RPMI7951 (cell line): ENCODE measurements around the gene GGT1. TPM values are rescaled to one million over a fixed set of nuclear protein-coding genes. Genes with fewer than 3 reads are reported as not detected.
"Not testable (repeated sequence)": the region's sequence is repeated elsewhere in the genome, so short reads cannot be mapped to it uniquely, and the experiment has no call there.

Source experiments
- DNase-seq: peaks from one replicate; pipeline ENCODE4 v3.0.0-alpha.2; 2012; ENCODE audit warnings: low read depth
- total RNA-seq: library from RNA; depleted of rRNA; stranded (reverse); fragments of >200 nt; shearing (Covaris generic); gene quantifications from 2 replicates; pipeline ENCODE4 v1.2.3, GENCODE V29; 2014

Gene GGT1
- total RNA-seq, 1 experiment from 2014 or later = under 0.01 TPM

DNA sequence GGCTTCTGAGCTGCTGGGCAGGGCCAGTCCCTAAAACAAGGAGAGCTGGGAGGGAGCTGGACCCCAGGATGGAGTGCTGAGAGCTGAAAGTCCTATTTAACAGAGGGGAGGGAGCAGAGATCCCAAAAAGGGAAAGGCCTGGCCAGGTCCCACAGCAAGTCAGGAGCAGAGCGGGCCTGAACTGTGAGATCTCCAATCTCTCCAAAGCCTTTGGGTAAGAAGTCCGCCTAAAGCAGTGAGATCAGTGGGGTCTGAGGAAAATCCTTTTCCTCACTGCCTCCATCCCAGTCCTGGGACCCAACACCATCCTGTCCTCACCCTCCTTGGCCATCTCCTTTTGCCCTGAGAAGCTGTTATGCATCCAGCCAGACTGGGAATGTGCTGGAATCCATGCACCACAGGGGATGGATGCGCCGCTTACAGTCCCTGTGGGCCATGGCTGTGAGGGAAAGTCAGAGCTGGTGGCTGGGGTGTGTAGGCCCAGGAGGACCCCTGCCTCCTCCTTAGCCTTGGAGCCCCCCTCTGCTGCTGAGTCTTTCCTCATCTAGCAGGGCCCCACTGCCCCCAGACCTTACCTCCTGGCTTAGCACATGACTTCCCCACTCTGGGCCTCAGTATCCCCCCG lies 18.7 kb upstream of the GGT1 start:
- DNase-seq = no peak

DNA sequence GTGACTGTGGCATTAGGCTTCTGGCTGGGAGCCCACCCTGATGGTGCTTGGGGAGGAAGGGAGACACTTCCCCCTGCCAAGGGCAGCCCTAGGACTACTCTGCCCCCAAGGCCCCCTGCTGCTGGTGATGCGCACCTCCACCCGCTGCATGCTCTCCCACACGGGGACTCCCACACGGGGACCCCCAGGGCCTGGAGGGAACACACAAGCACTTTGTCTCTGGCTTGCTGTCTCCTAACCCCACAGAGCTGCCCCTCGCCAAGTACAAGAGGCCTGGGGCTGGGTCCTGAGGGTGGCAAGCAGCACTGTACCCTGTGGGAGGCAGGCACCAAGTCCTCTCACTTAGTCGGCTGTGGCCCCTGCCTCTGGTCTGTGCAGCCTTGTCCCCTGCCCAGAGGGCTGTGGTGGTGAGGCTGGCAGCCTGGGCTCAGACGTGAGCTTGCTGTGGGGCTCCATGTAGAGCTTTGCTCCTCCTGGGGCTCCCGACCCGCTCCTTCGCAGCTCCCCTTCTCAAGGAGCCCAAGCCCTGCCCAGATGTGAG lies 18.1 kb upstream of the GGT1 start:
- no peak for DNase-seq

DNA sequence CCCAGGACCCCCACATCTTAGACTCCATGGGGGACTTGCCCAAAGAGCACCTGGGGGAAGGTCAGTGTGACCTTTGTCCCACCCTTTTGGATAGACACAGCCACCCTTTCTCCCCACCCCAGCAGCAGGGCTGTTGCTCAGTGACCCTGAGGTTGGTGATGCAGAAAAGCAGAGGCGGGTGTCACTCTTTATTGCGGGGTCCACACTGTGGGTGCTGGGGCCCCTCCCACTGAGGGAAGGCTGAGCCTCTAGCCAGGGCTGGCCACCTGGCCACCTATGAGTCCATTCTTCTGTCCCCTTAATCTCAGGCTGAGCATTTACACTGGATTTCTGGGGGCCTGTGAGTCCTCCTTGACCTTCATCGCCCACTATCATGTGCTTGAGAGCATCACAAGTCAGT lies 17.5 kb upstream of the GGT1 start:
- no peak for DNase-seq

DNA sequence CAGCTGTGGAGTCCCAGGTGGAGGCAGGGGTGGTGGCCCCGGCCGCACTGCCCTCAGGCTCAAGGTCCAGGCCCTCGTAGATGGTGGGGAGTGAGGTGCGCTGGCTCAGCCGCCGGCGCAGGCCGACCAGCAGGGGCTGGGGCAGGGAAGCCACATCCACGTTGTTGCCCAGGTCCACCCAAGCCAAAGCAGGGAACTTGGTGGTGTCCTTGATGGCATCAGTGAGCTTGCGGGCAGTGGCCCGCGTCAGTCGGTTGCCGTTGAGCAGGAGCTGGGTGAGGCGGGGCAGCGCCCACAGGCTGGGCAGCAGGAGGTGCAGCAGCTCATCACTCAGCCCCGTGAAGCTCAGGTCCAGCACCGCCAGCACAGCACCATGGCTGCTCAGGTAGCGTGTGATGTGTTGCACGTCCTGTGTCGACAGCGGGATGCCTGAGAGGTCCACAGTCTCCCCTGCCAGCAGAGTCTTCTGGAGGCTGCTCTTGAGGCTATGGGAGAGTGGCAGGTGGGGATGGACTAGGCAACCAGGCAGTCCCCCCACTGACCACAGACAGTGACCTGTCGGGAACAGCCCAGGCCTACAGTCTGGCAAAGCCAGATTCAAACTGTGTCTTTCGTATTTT lies 17.0 kb upstream of the GGT1 start:
- DNase-seq = no peak

DNA sequence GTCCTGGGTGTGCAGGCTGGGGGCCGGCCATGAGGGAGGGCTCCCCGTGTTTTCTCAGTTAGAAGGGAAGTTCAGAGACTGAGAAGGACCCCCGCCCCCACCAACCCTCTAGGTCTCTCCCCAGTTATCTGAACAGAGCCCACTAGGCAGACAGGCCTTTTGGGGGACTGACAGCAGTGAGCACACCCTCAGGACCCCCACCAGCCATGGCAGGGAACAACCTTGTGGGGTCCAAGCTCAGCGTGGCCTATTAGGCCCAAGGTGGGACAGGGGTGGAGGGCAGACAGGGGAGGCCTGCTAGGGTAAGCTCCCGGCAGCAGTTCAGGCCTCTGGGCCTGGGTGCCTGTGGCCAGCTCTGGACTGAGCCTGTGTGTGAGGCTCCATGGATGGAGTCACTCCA lies 15.7 kb upstream of the GGT1 start:
- DNase-seq = no peak

DNA sequence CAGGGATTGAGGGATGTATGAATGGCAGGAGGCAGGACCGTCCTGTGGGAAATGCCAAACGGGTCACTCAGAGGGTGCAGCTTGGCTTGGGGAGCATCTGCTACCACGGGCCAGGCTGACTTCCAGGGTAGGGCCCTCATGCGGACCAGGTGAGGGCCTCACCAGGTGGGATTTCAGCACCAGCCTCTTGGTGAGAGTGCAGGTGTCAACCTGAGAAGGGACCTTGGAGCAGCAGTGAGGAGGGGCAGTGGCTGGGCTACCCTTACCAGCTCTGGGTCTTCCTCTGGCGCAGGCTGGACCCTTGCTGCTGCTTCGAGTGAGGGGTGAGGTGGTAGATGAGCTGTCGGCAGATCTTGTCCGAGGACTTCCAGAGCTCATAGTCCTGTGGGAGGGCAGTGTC lies 15.0 kb upstream of the GGT1 start:
- DNase-seq = no peak

DNA sequence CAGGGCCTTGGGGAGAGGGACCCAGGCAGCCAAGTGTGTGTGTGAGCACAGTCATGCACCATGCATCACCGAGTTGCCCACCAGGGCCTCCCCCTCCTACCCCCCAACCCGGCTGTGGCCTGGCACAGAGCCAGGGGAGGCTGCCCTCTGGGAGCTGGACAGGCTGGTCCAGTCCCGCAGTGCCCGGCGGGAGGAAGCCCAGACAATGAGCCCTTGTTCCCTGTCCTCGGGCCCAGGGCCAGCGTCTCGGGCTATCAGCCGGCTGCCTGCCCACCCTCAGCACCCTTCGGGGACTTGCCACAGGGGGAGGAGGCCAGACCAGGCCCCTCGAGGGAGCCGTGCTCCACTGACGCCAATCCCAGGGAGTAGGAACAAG lies 14.6 kb upstream of the GGT1 start:
- peak; percentile 29 for DNase-seq

DNA sequence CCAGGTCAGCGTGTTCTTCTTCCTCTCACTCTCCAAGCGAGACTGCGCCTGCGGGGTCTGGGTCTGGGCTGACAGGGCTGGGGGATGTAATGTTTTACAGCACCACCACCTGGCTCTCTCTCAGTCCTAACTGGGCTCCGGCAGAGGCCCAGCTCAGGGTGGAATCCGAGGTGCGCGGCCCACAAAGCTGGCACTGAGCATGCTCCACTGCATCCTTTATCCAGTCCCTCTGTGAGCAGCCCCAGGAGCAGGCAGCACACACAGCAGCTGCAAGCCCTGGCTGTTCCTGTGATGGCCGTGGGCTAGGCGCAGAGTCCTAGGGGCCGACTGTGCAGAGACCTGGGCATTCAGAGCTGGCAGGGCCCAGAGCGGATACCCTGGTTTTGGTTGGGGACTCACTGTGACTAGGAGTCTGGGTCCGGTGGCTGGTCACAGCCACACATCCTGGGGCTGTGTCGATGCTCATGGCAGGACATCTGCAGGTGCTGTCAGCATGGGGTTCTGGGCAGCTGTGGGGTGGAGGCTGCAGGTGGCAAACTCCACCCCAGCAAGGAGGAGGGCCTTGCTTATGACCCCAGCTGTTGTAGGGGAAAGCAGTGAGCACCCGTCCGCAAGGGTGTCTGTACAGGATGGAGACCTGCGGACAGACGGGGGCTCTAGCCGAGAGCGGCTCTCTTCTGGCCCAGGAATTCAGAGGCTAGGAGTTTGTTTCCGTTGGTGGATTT lies 14.1 kb upstream of the GGT1 start:
- DNase-seq = no peak

DNA sequence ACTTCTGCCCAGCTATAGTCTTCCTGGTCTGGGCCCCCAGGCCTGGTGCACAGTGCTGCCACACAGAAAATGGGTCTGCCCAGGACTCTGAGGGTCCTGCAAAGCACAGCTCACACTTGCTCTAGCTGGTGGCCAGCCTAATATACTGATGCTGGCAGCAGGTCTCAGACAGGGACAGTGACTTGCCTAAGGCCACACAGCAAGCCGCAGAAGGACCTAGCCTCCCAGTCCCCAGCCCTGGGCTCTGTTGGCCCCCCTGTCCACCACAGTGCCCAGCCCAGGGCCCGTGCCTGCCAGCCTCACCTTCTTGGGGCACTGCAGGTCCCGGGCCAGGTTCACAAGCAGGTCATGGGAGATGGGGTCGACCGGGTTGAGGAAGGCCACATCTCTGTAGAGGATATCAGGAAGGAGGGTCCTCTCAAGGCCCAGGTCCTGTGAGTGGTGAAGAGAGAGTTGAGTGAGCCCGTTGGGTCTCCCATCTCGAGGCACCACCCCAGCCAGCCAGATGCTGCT lies 13.4 kb upstream of the GGT1 start:
- no peak for DNase-seq

DNA sequence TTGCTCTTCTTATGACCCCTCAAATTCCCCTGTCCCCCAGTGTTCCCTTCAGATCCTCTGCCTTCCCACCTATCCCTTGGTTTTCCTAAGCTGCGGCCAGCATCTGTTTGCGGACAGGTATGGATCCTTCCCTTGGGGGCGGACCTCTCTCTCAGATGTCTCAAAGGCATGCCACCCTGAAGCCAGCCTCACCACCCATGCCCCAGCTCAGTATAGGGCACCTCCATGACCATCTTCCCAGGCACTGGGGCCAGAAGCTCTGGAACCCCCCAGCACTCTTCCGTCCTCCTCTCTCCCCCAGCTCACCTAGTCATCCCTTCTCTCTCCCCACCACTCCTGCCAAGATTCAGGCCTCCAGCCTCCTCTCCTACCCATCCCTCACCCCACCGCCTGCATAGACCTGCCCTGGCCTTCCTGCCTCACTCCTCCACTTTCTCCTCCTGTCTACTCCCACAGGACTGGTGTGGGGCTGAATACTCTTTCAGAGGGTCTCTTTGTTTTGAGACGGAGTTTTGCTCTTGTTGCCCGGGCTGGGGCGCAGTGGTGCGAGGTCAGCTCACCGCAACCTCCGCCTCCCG lies 12.3 kb upstream of the GGT1 start:
- no peak for DNase-seq

DNA sequence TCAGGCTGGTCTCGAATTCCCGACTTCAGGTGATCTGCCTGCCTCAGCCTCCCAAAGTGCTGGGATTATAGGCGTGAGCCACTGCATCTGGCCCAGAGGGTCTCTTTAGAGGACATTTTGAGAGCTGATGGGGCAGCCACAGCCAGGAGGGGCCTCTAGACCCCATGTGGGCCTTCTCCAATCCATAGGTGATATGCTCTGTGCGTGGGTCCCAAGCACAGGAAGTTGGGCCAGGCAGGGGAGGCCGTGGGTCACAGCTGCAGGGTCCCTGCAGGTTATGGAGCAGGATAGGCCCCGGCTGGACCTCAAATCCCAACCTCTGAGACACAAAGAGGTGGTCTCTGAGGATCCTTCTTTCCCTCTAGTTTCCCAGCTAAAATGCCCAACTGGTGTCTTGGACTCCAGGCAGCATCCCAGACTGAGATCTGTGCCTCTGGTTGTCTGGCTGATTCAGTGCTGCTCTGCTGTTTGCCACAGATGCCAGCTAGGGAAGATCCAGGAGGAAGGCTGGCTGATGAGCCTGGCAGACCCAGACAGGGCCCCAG lies 11.6 kb upstream of the GGT1 start:
- no peak for DNase-seq

DNA sequence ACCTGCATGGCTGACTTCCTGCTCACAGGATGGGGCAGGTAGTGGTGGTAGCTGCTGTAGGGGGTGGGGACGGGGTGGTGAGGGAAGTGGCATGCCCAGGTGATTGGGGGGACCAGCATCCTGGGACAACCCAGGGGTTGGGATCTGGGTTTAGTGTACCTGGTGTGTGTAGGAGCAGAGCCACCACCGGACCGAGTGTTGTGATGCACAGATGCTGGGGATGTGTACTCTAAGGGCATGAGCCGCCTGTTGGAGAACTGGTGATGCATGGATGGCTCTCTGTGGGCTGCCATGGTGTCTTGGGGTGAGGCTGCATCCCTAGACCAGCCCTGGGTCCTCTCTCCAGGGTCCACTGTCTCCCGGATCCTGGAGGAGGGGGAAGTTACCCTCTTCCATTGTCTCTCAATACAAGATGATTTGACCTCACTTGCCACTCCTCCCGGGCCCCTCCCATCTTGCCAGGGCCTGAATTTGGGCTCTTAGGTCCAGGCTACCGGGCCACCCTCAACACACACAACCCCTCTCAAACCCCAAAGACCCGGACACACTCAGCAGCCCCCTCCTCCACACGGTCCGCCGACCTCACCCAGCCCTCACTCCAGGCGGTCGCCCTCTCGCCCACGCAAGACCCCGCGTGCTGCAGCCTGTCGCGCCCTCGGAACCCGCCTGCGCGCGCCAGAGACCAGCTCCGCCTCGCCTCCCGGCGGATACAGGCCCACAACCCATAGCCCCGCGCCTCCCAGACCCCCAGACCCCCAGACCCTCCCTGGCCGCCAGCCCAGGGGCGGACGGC lies 10.7 kb upstream of the GGT1 start:
- DNase-seq = no peak

DNA sequence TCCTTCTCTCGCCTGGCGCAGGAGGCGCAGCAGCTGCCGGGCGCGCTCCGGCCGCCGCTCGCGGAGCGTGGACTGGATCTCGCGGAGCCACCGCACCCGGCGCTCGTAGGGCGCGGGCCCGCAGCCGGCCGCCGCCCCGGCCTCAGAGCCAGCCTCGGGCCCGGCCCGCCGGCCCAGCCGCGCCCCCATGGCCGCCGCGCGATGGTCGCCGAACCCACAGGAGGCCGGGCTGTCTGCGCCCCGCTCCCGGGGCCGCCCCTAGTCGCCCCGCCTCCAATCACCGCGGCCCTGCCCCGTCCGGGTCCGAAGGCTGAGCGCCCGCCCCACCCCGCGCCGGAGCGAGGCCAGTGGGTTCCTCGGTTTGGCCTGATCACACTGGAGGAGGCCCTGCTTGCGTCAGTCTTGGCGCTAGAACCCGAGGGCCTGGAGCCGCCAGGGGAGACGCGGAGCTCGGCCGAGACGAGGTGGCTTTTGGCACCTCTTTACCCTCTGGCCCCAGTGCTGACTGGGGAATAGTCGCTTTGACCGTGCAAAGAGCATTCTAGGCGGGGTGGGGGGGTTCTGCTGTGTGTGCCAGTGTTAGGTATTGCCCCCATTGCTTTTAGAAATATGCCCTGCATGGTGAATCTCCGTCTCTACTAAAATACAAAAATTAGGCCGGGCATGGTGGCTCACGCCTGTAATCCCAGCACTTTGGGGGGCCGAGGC lies 10.0 kb upstream of the GGT1 start, which contains the start of gene LRRC75B:
LRRC75B (minus strand) TSS at position 223 of the 708 bp plus-strand sequence; CDS start at position 189, 34 bp downstream.
- peak; percentile 69 for DNase-seq

DNA sequence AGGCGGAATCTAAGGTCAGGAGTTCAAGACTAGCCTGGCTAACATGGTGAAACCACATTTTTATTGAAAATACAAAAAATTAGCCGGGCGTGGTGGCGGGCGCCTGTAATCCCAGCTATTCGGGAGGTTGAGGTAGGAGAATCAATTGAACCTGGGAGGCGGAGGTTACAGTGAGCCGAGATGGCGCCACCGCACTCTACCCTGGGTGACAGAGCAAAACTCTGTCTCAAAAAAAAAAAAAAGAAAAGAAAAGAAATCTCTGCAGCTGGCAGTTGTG lies 9.5 kb upstream of the GGT1 start:
- DNase-seq = not testable (repeated sequence)

DNA sequence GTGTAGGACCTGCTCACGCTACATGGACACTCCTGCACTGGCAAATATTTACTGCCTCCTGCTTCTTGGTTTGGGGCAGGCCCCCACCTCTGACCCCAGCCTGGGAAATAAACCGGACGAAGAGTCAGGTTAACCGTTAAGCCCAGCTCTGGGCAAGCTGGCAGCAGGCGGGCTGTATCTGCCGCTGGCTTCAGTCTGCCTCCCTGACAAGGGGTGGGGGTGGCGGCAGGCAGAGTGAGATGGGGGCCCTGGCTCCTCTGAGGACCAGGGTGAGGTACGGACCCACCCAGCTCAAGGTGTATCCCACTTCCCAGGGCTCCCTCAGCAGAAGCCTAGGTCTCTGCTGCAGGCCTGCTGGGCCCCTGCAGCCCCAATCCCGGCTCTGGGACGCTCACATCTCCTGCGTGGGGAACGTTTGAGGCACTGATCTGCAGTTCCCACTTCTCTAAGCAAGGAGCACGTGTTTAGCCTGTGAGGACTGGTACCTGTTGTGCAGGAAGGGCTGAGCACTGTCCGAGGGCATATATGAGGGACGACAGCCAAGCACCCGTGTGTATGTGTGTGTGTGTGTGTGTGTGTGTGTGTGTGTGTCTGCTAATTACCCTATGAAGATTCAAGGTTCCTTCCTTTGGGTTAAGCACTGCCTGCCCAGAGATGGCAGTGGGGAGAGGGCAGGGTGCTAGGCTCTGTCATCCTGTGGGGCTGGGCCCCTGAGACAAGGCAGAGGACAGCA lies 9.0 kb upstream of the GGT1 start:
- no peak for DNase-seq

DNA sequence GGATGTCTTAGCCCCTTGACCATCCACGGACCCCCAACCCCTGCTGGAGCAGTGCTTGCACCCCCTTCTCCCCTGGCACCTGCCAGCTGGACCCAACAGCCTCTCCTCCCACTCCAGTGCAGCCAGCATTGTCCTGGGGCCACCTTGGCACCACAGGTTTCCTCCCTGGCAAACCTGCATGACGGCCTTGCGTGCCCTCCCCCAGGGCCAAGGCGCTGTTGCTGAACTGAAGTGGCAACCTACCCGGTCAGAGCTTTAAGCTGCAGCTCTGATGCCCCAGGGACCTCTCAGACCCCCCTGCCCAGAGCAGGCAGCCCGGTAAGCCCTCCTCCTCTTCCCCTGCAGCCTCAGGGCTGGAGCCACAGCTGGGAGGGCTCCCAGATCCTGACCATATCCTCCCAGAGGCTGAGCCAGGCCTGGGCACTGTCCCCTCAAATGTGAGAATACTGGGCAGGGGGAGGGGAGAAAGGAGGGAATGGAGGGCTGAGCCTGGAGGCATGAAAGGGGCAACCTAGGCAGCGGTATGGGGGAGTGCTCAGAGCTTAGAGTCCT lies 8.3 kb upstream of the GGT1 start:
- no peak for DNase-seq

DNA sequence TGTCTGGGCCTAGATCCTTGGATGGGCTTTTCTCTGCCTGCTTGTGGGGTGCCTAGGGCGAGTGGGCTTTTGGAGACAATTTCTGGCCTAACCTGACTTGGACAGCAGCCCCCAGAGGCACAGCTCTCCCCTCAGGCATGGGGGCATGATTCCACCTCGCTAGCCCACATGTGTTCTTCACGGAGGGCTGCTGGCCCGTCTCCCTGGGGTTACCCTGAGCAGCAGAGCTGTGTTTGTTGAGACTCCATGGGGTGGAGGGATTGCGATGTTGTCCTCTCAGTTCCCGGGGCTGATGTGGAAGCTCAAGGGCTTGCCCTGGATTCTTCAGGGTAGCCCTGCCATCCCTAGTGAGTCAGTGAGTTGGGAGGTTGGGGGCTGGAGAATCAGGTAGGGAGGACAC lies 7.8 kb upstream of the GGT1 start:
- no peak for DNase-seq

DNA sequence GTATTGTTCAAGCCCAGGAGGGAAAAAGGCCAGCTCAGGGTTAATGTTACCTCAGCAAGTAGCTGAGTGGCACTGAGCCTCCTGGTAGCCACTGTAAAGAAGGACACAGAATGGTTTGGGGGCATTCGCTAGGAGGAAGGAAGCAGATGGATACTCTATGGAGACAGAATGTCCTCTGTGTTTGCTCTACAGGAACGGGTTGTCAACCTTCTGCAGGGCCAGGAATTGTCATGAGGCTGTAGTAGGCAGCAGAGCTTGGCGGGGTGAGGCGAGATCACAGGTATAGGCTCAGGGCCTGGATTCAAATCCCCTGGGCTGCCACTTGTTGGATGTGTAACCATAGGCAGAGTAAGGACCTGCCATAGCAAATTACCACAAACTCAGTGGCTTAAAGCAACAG lies 7.1 kb upstream of the GGT1 start:
- no peak for DNase-seq

DNA sequence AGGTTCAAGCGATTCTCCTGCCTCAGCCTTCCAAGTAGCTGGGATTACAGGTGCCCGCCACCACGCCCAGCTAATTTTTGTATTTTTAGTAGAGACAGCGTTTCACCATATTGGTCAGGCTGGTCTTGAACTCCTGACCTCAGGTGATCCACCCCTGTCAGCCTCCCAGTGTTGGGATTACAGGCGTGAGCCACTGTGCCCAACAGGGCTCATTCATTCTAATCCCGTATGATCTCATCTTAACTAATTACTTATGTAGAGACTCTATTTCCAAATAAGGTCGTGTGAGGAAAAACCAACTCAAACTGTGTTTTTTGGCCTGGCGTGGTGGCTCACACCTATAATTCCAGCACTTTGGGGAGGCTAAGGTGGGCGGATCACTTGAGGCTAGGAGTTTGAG lies 5.9 kb upstream of the GGT1 start:
- DNase-seq = not testable (repeated sequence)

DNA sequence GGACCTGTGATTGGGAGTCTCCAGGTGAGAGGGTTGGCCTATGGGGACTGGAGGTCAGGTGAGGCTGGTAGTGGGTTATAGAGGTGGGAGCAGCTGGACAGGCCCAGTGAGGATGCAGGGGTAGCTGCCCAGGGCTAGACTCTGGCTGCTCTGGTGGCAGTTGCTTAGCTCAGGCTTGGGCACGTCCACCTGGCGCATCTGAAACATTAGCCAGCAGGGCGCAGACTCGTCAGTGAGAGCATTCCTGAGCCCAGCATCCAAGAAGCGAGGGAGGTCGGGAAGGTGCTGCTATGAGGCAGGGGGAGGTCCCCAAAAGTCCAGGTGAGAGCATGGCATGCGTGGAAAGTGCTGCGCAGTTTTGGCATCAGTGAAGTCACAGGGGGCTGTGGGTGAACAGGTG lies 3.5 kb upstream of the GGT1 start:
- no peak for DNase-seq
